HepG2 (cell line): Measurements from ENCODE around the gene PCDHB8. TPM values are rescaled to one million over a fixed set of nuclear protein-coding genes. Genes with fewer than 3 reads are reported as not detected.
"Not testable (repeated sequence)": the region's sequence is repeated elsewhere in the genome, so short reads cannot be mapped to it uniquely, and the experiment has no call there.

ENCODE experiments used
- ATAC-seq: fragments of 200-7000 bp; cut with Tn5 transposase; 3 replicates; pipeline ENCODE4 v1.9.1; 2020; ENCODE audit warnings: mild to moderate bottlenecking, moderate library complexity
- BruUV-seq: library from RNA; stranded (reverse); fragments of 400-500 nt; replicated peaks from 2 replicates; lab custom pipeline; 2021; lab: Mats Ljungman, UMichigan
- CTCF ChIA-PET: fragments of 300-600 bp; formaldehyde crosslinking; extraction: SDS; loops from one replicate; lab custom pipeline; 2021; ENCODE audit warnings: low total read pairs, inconsistent platforms, low intra/inter-chr PET ratio; lab: Yijun Ruan, JAX
- POLR2A ChIA-PET: fragments of 350-600 bp; sonication (Branson Sonifier 250); formaldehyde crosslinking; loops from one replicate; lab custom pipeline; 2020; ENCODE audit warnings: antibody characterized with exemption, inconsistent platforms; lab: Yijun Ruan, JAX
- DNase-seq: peaks from one replicate; pipeline ENCODE4 v3.0.0-alpha.2; 2015; ENCODE audit warnings: low spot score
- FAIRE-seq: peaks from 3 replicates; lab custom pipeline; 2011; peaks lifted over from hg19 to GRCh38; lab: Jason Lieb, UNC
- H2AFZ ChIP-seq: one replicate; pipeline ENCODE4 v1.6.1; 2011; ENCODE audit warnings: low read length, inconsistent platforms
- H3K27ac ChIP-seq: fragments of 300-600 bp; 3 replicates; pipeline ENCODE4 v1.8.0; 2011; ENCODE audit warnings: mixed run types, mild to moderate bottlenecking, mixed read lengths, low read length, inconsistent platforms; ENCODE audit not compliant: insufficient read depth; ENCODE audit errors: extremely low read length
- H3K27me3 ChIP-seq, 2 experiments: fragments of 200-600 bp in 1 of 2; 2 replicates in 1 of 2; 3 replicates in 1 of 2; pipeline versions ENCODE4 v1.6.0 to v1.8.0; 2011; ENCODE audit warnings: low read length in 2 of 2, mild to moderate bottlenecking in 2 of 2, moderate library complexity in 2 of 2, inconsistent platforms in 1 of 2; ENCODE audit not compliant: insufficient read depth in 2 of 2, control insufficient read depth in 1 of 2
- H3K36me3 ChIP-seq, 2 experiments: fragments of 200-600 bp in 1 of 2; replicated peaks in 1 of 2; 2 replicates in 1 of 2; 3 replicates in 1 of 2; pipeline versions ENCODE4 v1.5.1 to v1.8.0; 2011; ENCODE audit warnings: low read length in 2 of 2, inconsistent platforms in 1 of 2; ENCODE audit not compliant: insufficient read depth in 2 of 2, control insufficient read depth in 1 of 2
- H3K4me1 ChIP-seq: 2 replicates; pipeline ENCODE4 v1.5.1; 2012; ENCODE audit warnings: low read length, inconsistent platforms; ENCODE audit not compliant: insufficient read depth
- H3K4me2 ChIP-seq: 2 replicates; pipeline ENCODE4 v1.6.0; 2011; ENCODE audit warnings: low read depth, low read length, inconsistent platforms
- H3K4me3 ChIP-seq, 3 experiments: fragments of 200-600 bp in 1 of 3; sonication (generic), shearing (Covaris generic) in 1 of 3; replicated peaks in 1 of 3; 2 replicates each; pipeline ENCODE4 v1.5.1; 2011 to 2016; ENCODE audit warnings: low read length in 3 of 3, inconsistent platforms in 2 of 3, low read depth in 2 of 3, mild to moderate bottlenecking in 2 of 3, control low read depth in 1 of 3, mixed read lengths in 1 of 3; ENCODE audit not compliant: insufficient read depth in 1 of 3
- H3K79me2 ChIP-seq: one replicate; pipeline ENCODE4 v1.6.1; 2011; ENCODE audit warnings: low read length, inconsistent platforms; ENCODE audit not compliant: insufficient read depth
- H3K9ac ChIP-seq: 2 replicates; pipeline ENCODE4 v1.6.0; 2011; ENCODE audit warnings: mild to moderate bottlenecking, low read depth, low read length, inconsistent platforms; ENCODE audit not compliant: insufficient read depth
- H3K9me3 ChIP-seq: 2 replicates; pipeline ENCODE4 v1.5.1; 2012; ENCODE audit warnings: mild to moderate bottlenecking, low read length
- H4K20me1 ChIP-seq: 2 replicates; pipeline ENCODE4 v1.6.0; 2011; ENCODE audit warnings: inconsistent platforms, mild to moderate bottlenecking, low read length, moderate library complexity; ENCODE audit not compliant: insufficient read depth
- BHLHE40 ChIP-seq: IDR thresholded peaks from 2 replicates; pipeline ENCODE4 v1.6.1; 2011; ENCODE audit warnings: low read length, improper control_type of control experiment
- GZF1 ChIP-seq: sonication (generic); formaldehyde crosslinking; IDR thresholded peaks from 2 replicates; pipeline ENCODE4 v1.5.1; 2020; ENCODE audit warnings: mild to moderate bottlenecking, missing genetic modification reagents
- KDM6A ChIP-seq: IDR thresholded peaks from 2 replicates; pipeline ENCODE4 v1.6.1; 2016; ENCODE audit warnings: low read depth
- MYNN ChIP-seq: sonication (generic); formaldehyde crosslinking; IDR thresholded peaks from 2 replicates; pipeline ENCODE4 v1.4.0; 2020; ENCODE audit warnings: mild to moderate bottlenecking, low read depth, missing genetic modification reagents
- MZF1 ChIP-seq: sonication (generic); formaldehyde crosslinking; IDR thresholded peaks from 2 replicates; pipeline ENCODE4 v1.8.1; 2023; ENCODE audit warnings: mild to moderate bottlenecking, missing genetic modification reagents, borderline replicate concordance
- NFE2L2 ChIP-seq: fragments of 150-350 bp; IDR thresholded peaks from 2 replicates; pipeline ENCODE4 v1.6.1; 2014; ENCODE audit warnings: low read length
- ONECUT2 ChIP-seq: sonication (generic); formaldehyde crosslinking; IDR thresholded peaks from 2 replicates; pipeline ENCODE4 v1.4.0; 2020; ENCODE audit warnings: missing genetic modification reagents
- SMC3 ChIP-seq: IDR thresholded peaks from 2 replicates; pipeline ENCODE4 v1.6.1; 2011; ENCODE audit warnings: low read length, improper control_type of control experiment
- STAG1 ChIP-seq: sonication (generic); formaldehyde crosslinking; IDR thresholded peaks from 2 replicates; pipeline ENCODE4 v1.4.0; 2020; ENCODE audit warnings: missing genetic modification reagents
- STAT5B ChIP-seq: sonication (generic); formaldehyde crosslinking; IDR thresholded peaks from 2 replicates; pipeline ENCODE4 v1.4.0; 2020; ENCODE audit warnings: missing genetic modification reagents
- ZNF101 ChIP-seq: sonication (generic); formaldehyde crosslinking; IDR thresholded peaks from 2 replicates; pipeline ENCODE4 v1.4.0; 2020; ENCODE audit warnings: mild to moderate bottlenecking, low read depth, missing genetic modification reagents, borderline replicate concordance
- ZNF431 ChIP-seq: sonication (generic); formaldehyde crosslinking; IDR thresholded peaks from 2 replicates; pipeline ENCODE4 v1.9.0; 2022; ENCODE audit warnings: missing genetic modification reagents, low read depth, mild to moderate bottlenecking, borderline replicate concordance
- ZNF737 ChIP-seq: sonication (generic); formaldehyde crosslinking; IDR thresholded peaks from 2 replicates; pipeline ENCODE4 v1.5.0; 2020; ENCODE audit warnings: missing genetic modification reagents, mild to moderate bottlenecking, borderline replicate concordance
- ZSCAN12 ChIP-seq: sonication (generic); formaldehyde crosslinking; IDR thresholded peaks from 2 replicates; pipeline ENCODE4 v1.9.0; 2021; ENCODE audit warnings: mild to moderate bottlenecking, missing genetic modification reagents
- WGBS: methylation state at CpG from one replicate; pipeline ENCODE4 v1.1.6; 2017; ENCODE audit warnings: low lambda C conversion rate; 5-methylcytosine and 5-hydroxymethylcytosine counted together
- in situ Hi-C: cut with HindIII; loops from 2 replicates; pipeline ENCODE4 v1.10.0; 2017; ENCODE audit warnings: low pct_unique_long_range_greater_than_20kb; ENCODE audit not compliant: extremely low pct_ligation_motif_present
- intact Hi-C: fragments of 100-400 bp; cut with micrococcal nuclease; formaldehyde crosslinking; loops from one replicate; pipeline ENCODE4 v1.10.0; 2022; ENCODE audit not compliant: unreplicated experiment
- polyA plus RNA-seq, 8 experiments: library from polyadenylated mRNA; depleted of rRNA in 3 of 8; stranded (reverse) in 7 of 8; unstranded in 1 of 8; fragments of >200 nt; fragmentation: Illumina TruSeq in 4 of 8; extraction: Trizol in 4 of 8; gene quantifications; 2 replicates each; pipeline versions ENCODE4 v1.2.1 to v1.2.3, GENCODE V29; 2011 to 2016; ENCODE audit warnings: low read depth in 4 of 8, missing spikeins in 1 of 8, mixed read lengths in 1 of 8; ENCODE audit not compliant: insufficient read depth in 1 of 8
- total RNA-seq, 5 experiments: library from RNA; depleted of rRNA; stranded (reverse); fragments of >200 nt; fragmentation: Illumina TruSeq; extraction: Trizol; gene quantifications; 2 replicates each; pipeline ENCODE4 v1.2.3, GENCODE V29; 2016; ENCODE audit warnings: low read depth in 1 of 5
- TF ChIP-seq, protein P1 (sequence below): sonication (generic); formaldehyde crosslinking; IDR thresholded peaks from 2 replicates; pipeline ENCODE4 v1.4.0; 2020; ENCODE audit warnings: missing genetic modification reagents, mild to moderate bottlenecking, borderline replicate concordance
- TF ChIP-seq, protein P2 (sequence below): sonication (generic); formaldehyde crosslinking; IDR thresholded peaks from 2 replicates; pipeline ENCODE4 v1.8.0; 2022; ENCODE audit warnings: mild to moderate bottlenecking, missing genetic modification reagents
- TF ChIP-seq, protein P3 (sequence below): sonication (generic); formaldehyde crosslinking; IDR thresholded peaks from 2 replicates; pipeline ENCODE4 v1.4.0; 2020; ENCODE audit warnings: missing genetic modification reagents, borderline replicate concordance
- TF ChIP-seq, protein P4 (sequence below): IDR thresholded peaks from 2 replicates; pipeline ENCODE4 v1.6.1; 2016; ENCODE audit warnings: control low read depth

PCDHB8 gene
- total and polyA plus RNA-seq, 2 of the 13 experiments (the other 11 are each of a cell fraction or from before 2014, with no cell fraction given), result 0.26 to 0.82 TPM

DNA sequence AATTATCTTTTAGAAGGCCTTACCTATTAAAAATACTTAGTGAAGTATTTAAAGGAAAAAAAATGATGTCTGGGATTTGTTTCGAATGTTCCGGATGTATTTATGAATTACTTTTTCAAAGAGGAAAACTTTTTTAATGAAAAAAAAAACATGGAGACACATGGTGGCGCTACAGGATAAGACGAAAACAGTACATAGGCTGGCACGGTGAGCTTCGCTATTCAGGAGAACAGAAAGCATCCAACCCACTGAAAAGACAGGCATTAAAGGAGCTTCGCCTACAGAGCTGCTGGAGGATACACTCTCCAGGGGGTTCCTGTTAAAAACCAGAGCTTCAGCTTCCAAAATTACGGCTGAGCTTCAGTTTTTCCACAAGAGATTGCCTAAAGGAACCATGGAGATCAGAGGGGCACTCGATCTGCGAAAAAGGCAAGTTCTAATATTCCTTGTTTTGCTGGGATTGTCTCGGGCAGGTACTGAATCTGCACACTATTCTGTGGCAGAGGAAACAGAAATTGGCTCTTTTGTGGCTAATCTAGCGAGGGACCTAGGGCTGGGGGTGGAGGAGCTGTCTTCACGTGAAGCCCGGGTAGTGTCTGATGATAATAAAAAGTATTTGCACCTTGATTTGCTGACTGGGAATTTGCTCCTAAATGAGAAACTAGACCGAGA lies 45.7 kb downstream of the PCDHB8 start, which contains the start of gene PCDHB14 (continued):
- TF ChIP-seq, protein P1, sequence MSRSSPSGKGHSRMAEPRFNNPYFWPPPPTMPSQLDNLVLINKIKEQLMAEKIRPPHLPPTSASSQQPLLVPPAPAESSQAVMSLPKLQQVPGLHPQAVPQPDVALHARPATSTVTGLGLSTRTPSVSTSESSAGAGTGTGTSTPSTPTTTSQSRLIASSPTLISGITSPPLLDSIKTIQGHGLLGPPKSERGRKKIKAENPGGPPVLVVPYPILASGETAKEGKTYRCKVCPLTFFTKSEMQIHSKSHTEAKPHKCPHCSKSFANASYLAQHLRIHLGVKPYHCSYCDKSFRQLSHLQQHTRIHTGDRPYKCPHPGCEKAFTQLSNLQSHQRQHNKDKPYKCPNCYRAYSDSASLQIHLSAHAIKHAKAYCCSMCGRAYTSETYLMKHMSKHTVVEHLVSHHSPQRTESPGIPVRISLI (CRISPR knock-in tag), result peak; percentile 49; the same call in 1 of the 2 replicates
- TF ChIP-seq, protein P2, sequence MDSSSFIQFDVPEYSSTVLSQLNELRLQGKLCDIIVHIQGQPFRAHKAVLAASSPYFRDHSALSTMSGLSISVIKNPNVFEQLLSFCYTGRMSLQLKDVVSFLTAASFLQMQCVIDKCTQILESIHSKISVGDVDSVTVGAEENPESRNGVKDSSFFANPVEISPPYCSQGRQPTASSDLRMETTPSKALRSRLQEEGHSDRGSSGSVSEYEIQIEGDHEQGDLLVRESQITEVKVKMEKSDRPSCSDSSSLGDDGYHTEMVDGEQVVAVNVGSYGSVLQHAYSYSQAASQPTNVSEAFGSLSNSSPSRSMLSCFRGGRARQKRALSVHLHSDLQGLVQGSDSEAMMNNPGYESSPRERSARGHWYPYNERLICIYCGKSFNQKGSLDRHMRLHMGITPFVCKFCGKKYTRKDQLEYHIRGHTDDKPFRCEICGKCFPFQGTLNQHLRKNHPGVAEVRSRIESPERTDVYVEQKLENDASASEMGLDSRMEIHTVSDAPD (CRISPR knock-in tag), result no peak
- TF ChIP-seq MYNN (CRISPR knock-in tag) (no peak), ZNF101 (CRISPR knock-in tag) (no peak), KDM6A (CRISPR knock-in tag) (no peak), ZSCAN12 (CRISPR knock-in tag) (no peak), STAG1 (CRISPR knock-in tag) (peak; percentile 57), ZNF737 (CRISPR knock-in tag) (no peak), ONECUT2 (CRISPR knock-in tag) (no peak), MZF1 (CRISPR knock-in tag) (no peak), SMC3 (peak; percentile 31; the same call in 1 of the 2 replicates), STAT5B (CRISPR knock-in tag) (no peak), BHLHE40 (no peak), NFE2L2 (no peak), GZF1 (CRISPR knock-in tag) (no peak), ZNF431 (no peak)
- TF ChIP-seq, protein P3, sequence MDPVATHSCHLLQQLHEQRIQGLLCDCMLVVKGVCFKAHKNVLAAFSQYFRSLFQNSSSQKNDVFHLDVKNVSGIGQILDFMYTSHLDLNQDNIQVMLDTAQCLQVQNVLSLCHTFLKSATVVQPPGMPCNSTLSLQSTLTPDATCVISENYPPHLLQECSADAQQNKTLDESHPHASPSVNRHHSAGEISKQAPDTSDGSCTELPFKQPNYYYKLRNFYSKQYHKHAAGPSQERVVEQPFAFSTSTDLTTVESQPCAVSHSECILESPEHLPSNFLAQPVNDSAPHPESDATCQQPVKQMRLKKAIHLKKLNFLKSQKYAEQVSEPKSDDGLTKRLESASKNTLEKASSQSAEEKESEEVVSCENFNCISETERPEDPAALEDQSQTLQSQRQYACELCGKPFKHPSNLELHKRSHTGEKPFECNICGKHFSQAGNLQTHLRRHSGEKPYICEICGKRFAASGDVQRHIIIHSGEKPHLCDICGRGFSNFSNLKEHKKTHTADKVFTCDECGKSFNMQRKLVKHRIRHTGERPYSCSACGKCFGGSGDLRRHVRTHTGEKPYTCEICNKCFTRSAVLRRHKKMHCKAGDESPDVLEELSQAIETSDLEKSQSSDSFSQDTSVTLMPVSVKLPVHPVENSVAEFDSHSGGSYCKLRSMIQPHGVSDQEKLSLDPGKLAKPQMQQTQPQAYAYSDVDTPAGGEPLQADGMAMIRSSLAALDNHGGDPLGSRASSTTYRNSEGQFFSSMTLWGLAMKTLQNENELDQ (CRISPR knock-in tag), result no peak
- TF ChIP-seq, protein P4, sequence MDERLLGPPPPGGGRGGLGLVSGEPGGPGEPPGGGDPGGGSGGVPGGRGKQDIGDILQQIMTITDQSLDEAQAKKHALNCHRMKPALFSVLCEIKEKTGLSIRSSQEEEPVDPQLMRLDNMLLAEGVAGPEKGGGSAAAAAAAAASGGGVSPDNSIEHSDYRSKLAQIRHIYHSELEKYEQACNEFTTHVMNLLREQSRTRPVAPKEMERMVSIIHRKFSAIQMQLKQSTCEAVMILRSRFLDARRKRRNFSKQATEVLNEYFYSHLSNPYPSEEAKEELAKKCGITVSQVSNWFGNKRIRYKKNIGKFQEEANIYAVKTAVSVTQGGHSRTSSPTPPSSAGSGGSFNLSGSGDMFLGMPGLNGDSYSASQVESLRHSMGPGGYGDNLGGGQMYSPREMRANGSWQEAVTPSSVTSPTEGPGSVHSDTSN (CRISPR knock-in tag), result no peak

DNA sequence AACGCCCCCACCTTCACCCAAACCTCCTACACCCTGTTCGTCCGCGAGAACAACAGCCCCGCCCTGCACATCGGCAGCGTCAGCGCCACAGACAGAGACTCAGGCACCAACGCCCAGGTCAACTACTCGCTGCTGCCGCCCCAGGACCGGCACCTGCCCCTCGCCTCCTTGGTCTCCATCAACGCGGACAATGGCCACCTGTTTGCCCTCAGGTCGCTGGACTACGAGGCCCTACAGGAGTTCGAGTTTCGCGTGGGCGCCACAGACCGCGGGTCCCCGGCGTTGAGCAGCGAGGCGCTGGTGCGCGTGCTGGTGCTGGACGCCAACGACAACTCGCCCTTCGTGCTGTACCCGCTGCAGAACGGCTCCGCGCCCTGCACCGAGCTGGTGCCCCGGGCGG lies 47.3 kb downstream of the PCDHB8 start:
- H3K27ac ChIP-seq, H3K4me1 ChIP-seq, H3K9ac ChIP-seq, H3K4me2 ChIP-seq, DNase-seq, H3K79me2 ChIP-seq, H3K36me3 ChIP-seq, H3K27me3 ChIP-seq, H4K20me1 ChIP-seq, H3K4me3 ChIP-seq, FAIRE-seq, H2AFZ ChIP-seq, POLR2A ChIA-PET, BruUV-seq, H3K9me3 ChIP-seq, ATAC-seq, CTCF ChIA-PET: not testable (repeated sequence)
- in situ Hi-C loops, result loop anchor here (5.0 kb wide), 1 partner anchor 337 kb away; no protein-coding TSS in a partner anchor
- 80% methylated on average over 8 of the region's 40 CpGs for WGBS
- intact Hi-C loops, result loop anchor here (5.0 kb wide), 1 partner anchor 297 kb away; no protein-coding TSS in a partner anchor
